ENCODE results near the gene LRRC1.
"Not testable (repeated sequence)": the region's sequence is repeated elsewhere in the genome, so short reads cannot be mapped to it uniquely, and the experiment has no call there.

Gene LRRC1

GRCh38 chr6:53793318-53794136, 1.3 kb upstream of the LRRC1 start:
- DNase-seq, result peak; percentile 23 to 36

- DNase-seq, result peak; percentile 52 to 57
Measured at GRCh38 chr6:53794137-53794719, 577 bp upstream of the LRRC1 start.

GRCh38 chr6:53795340-53795701, 516 bp downstream of the LRRC1 start:
- DNase-seq, result no peak

GRCh38 chr6:53795702-53796450, 1.1 kb downstream of the LRRC1 start:
- DNase-seq, result peak in 1 of 2 donors; percentile 13

- no peak for DNase-seq
Measured at GRCh38 chr6:53796451-53796780, 1.6 kb downstream of the LRRC1 start.

GRCh38 chr6:53796791-53797190, 2.0 kb downstream of the LRRC1 start:
- DNase-seq, result no peak

- no peak for DNase-seq
Measured at GRCh38 chr6:53797304-53797703, 2.5 kb downstream of the LRRC1 start.

- DNase-seq, result no peak
Measured at GRCh38 chr6:53799340-53799739, 4.5 kb downstream of the LRRC1 start.

GRCh38 chr6:53801022-53801421, 6.2 kb downstream of the LRRC1 start:
- no peak for DNase-seq

GRCh38 chr6:53802582-53802981, 7.8 kb downstream of the LRRC1 start:
- no peak for DNase-seq

- no peak for DNase-seq
Measured at GRCh38 chr6:53803081-53803860, 8.5 kb downstream of the LRRC1 start.

- no peak for DNase-seq
Measured at GRCh38 chr6:53805016-53805415, 10.2 kb downstream of the LRRC1 start.

GRCh38 chr6:53805725-53806124, 10.9 kb downstream of the LRRC1 start:
- DNase-seq, result no peak

- not testable (repeated sequence) for DNase-seq
Measured at GRCh38 chr6:53807606-53808005, 12.8 kb downstream of the LRRC1 start.

GRCh38 chr6:53808302-53808881, 13.6 kb downstream of the LRRC1 start:
- DNase-seq, result no peak

GRCh38 chr6:53809691-53810090, 14.9 kb downstream of the LRRC1 start:
- no peak for DNase-seq

GRCh38 chr6:53811082-53811481, 16.3 kb downstream of the LRRC1 start:
- DNase-seq, result no peak

- no peak for DNase-seq
Measured at GRCh38 chr6:53811746-53812145, 16.9 kb downstream of the LRRC1 start.

- DNase-seq, result no peak
Measured at GRCh38 chr6:53813096-53813495, 18.3 kb downstream of the LRRC1 start.

- no peak for DNase-seq
Measured at GRCh38 chr6:53813801-53814200, 19.0 kb downstream of the LRRC1 start.

- DNase-seq, result no peak
Measured at GRCh38 chr6:53814353-53814752, 19.5 kb downstream of the LRRC1 start.

- no peak for DNase-seq
Measured at GRCh38 chr6:53815381-53816119, 20.7 kb downstream of the LRRC1 start.

Measured in CD4-positive, alpha-beta T cell treated with Interleukin-1 beta for 1 hour (primary cell).